ENCODE results near the gene CMYA5.

GRCh38 chr5:79692596-79692995, 3.0 kb downstream of the CMYA5 start:
- TF ChIP-seq CTCF (IDR thresholded peaks at IDR 0.05; ENCODE audit: low read depth, low read length, poor library complexity, severe bottlenecking): no peak
- TF ChIP-seq EZH2phosphoT487 (IDR thresholded peaks at IDR 0.05; ENCODE audit: borderline replicate concordance, low read length): no peak

Data from DOHH2 (cell line).